Breast epithelium (tissue), 3 donors: Measurements from ENCODE around the gene ZNF576.

Experiments
- CTCF ChIP-seq, 3 donors: fragments of 450-650 bp; IDR thresholded peaks; one replicate each; pipeline ENCODE4 v1.5.1; 2016 to 2017; ENCODE audit warnings: antibody characterized with exemption in 3 of 3, mild to moderate bottlenecking in 3 of 3, moderate library complexity in 3 of 3
- POLR2A ChIP-seq: fragments of 450-650 bp; IDR thresholded peaks from one replicate; pipeline ENCODE4 v1.6.1; 2016; ENCODE audit warnings: antibody characterized with exemption, mild to moderate bottlenecking, moderate library complexity
- POLR2AphosphoS5 ChIP-seq, 3 donors: sonication (generic); formaldehyde crosslinking; IDR thresholded peaks; one replicate each; pipeline ENCODE4 v1.6.1; 2017; ENCODE audit warnings: antibody characterized with exemption in 3 of 3

- TF ChIP-seq CTCF (IDR thresholded peaks at IDR 0.05) (no peak), POLR2A (no peak), POLR2AphosphoS5 (IDR thresholded peaks at IDR 0.05) (no peak)
Observed at GRCh38 chr19:43616954-43617353, 20.6 kb downstream of the ZNF576 start.
